Measurements from ENCODE around the gene ACOT8.

The ACOT8 gene

GRCh38 chr20:45843506-45843905, 13.7 kb downstream of the ACOT8 start:
- no peak for TF ChIP-seq ISL1 (CRISPR knock-in tag; IDR thresholded peaks at IDR 0.05)
- no peak for TF ChIP-seq ZNF70 (CRISPR knock-in tag; IDR thresholded peaks at IDR 0.05)
- TF ChIP-seq CSRNP3 (CRISPR knock-in tag; IDR thresholded peaks at IDR 0.05): no peak
- no peak for TF ChIP-seq SNAI2 (CRISPR knock-in tag; IDR thresholded peaks at IDR 0.05)
- TF ChIP-seq CREB5 (CRISPR knock-in tag; IDR thresholded peaks at IDR 0.05; ENCODE audit: low read depth): no peak
- TF ChIP-seq ZNF565 (CRISPR knock-in tag; conservative IDR thresholded peaks at IDR 0.05; ENCODE audit: low read depth): no peak
- TF ChIP-seq PPARA (CRISPR knock-in tag; IDR thresholded peaks at IDR 0.05; ENCODE audit: borderline replicate concordance): no peak
- no peak for TF ChIP-seq TSHZ2 (CRISPR knock-in tag; IDR thresholded peaks at IDR 0.05)
- no peak for TF ChIP-seq GLIS3 (CRISPR knock-in tag; IDR thresholded peaks at IDR 0.05)
- no peak for TF ChIP-seq ARNTL (CRISPR knock-in tag; IDR thresholded peaks at IDR 0.05; ENCODE audit: borderline replicate concordance, low read depth)
- no peak for TF ChIP-seq OSR1 (CRISPR knock-in tag; IDR thresholded peaks at IDR 0.05)
- TF ChIP-seq PATZ1 (CRISPR knock-in tag; IDR thresholded peaks at IDR 0.05; ENCODE audit: borderline replicate concordance): no peak
- TF ChIP-seq TOX (CRISPR knock-in tag; IDR thresholded peaks at IDR 0.05; ENCODE audit: borderline replicate concordance): no peak
- TF ChIP-seq RARB (CRISPR knock-in tag; IDR thresholded peaks at IDR 0.05): no peak
- no peak; the same call in 2 of the 3 replicates for ATAC-seq

- ATAC-seq: no peak; the same call in 2 of the 3 replicates
- TF ChIP-seq TOX (CRISPR knock-in tag; IDR thresholded peaks at IDR 0.05; ENCODE audit: borderline replicate concordance): no peak
- no peak for TF ChIP-seq POU6F1 (CRISPR knock-in tag; IDR thresholded peaks at IDR 0.05; ENCODE audit: borderline replicate concordance, low read depth)
- TF ChIP-seq ARNTL (CRISPR knock-in tag; IDR thresholded peaks at IDR 0.05; ENCODE audit: borderline replicate concordance, low read depth): no peak
- TF ChIP-seq ZFP3 (CRISPR knock-in tag; IDR thresholded peaks at IDR 0.05): no peak
- TF ChIP-seq ZNF8 (CRISPR knock-in tag; IDR thresholded peaks at IDR 0.05): no peak
These were observed 14.9 kb downstream of the ACOT8 start for GRCh38 chr20:45842169-45842812.

GRCh38 chr20:45841407-45842129, 15.6 kb downstream of the ACOT8 start:
- ATAC-seq: no peak
- TF ChIP-seq TCF4 (CRISPR knock-in tag; IDR thresholded peaks at IDR 0.05; ENCODE audit: borderline replicate concordance): no peak
- no peak for TF ChIP-seq SNAI2 (CRISPR knock-in tag; IDR thresholded peaks at IDR 0.05)
- no peak for TF ChIP-seq PATZ1 (CRISPR knock-in tag; IDR thresholded peaks at IDR 0.05; ENCODE audit: borderline replicate concordance)
- no peak for TF ChIP-seq BACH2 (CRISPR knock-in tag; IDR thresholded peaks at IDR 0.05; ENCODE audit: borderline replicate concordance)
- TF ChIP-seq CREB5 (CRISPR knock-in tag; IDR thresholded peaks at IDR 0.05; ENCODE audit: low read depth): no peak
- no peak for TF ChIP-seq ZFP3 (CRISPR knock-in tag; IDR thresholded peaks at IDR 0.05)
- no peak for TF ChIP-seq ZNF565 (CRISPR knock-in tag; conservative IDR thresholded peaks at IDR 0.05; ENCODE audit: low read depth)
- TF ChIP-seq ESRRG (CRISPR knock-in tag; IDR thresholded peaks at IDR 0.05): no peak
- TF ChIP-seq TSHZ2 (CRISPR knock-in tag; IDR thresholded peaks at IDR 0.05): no peak
- no peak for TF ChIP-seq RARB (CRISPR knock-in tag; IDR thresholded peaks at IDR 0.05)

Measured in SK-N-SH treated with all-trans-retinoic acid at 6 μM for 48 hours (cell line).